Activated effector memory CD4-positive, alpha-beta T cell treated with anti-CD3 and anti-CD28 coated beads, Interleukin-2, amount 50 U/mL, for 16 hours (primary cell): ENCODE results near the gene SYCE1L.
"Not testable (repeated sequence)": the region's sequence is repeated elsewhere in the genome, so short reads cannot be mapped to it uniquely, and the experiment has no call there.

Experiments used
- DNase-seq: peaks from one replicate; pipeline ENCODE4 v3.0.0-alpha.2; 2020

The SYCE1L gene

GRCh38 chr16:77199211-77199610 lies at the start of gene SYCE1L:
SYCE1L (plus strand) TSS chr16:77199408; CDS start chr16:77199452, 44 bp downstream.
- no peak for DNase-seq

GRCh38 chr16:77157346-77158058 lies 41.7 kb upstream of the SYCE1L start:
- no peak for DNase-seq

- no peak for DNase-seq
Observed at GRCh38 chr16:77158293-77158692, 40.9 kb upstream of the SYCE1L start.

- DNase-seq = no peak
Observed at GRCh38 chr16:77165006-77165405, 34.2 kb upstream of the SYCE1L start.

- DNase-seq = not testable (repeated sequence)
Observed at GRCh38 chr16:77165536-77166236, 33.5 kb upstream of the SYCE1L start.

GRCh38 chr16:77166726-77167125 lies 32.5 kb upstream of the SYCE1L start:
- DNase-seq = no peak

- DNase-seq = no peak
Observed at GRCh38 chr16:77168901-77169300, 30.3 kb upstream of the SYCE1L start.

- DNase-seq = peak; percentile 74
Observed at GRCh38 chr16:77169650-77170236, 29.5 kb upstream of the SYCE1L start.

- no peak for DNase-seq
Observed at GRCh38 chr16:77170805-77171204, 28.4 kb upstream of the SYCE1L start.

GRCh38 chr16:77171745-77172635 lies 27.2 kb upstream of the SYCE1L start:
- DNase-seq = no peak

- no peak for DNase-seq
Observed at GRCh38 chr16:77172951-77173350, 26.3 kb upstream of the SYCE1L start.

- no peak for DNase-seq
Observed at GRCh38 chr16:77183137-77183536, 16.1 kb upstream of the SYCE1L start.

- not testable (repeated sequence) for DNase-seq
Observed at GRCh38 chr16:77186298-77186697, 12.9 kb upstream of the SYCE1L start.

GRCh38 chr16:77190190-77190477 lies 9.1 kb upstream of the SYCE1L start:
- DNase-seq = no peak

- peak; percentile 98 for DNase-seq
Observed at GRCh38 chr16:77190478-77191258, 8.5 kb upstream of the SYCE1L start, which contains the start of gene MON1B. MON1B (plus strand) TSS chr16:77191190; CDS start chr16:77191486, 296 bp downstream.

GRCh38 chr16:77191259-77191969 lies 7.8 kb upstream of the SYCE1L start:
- DNase-seq = peak; percentile 79

GRCh38 chr16:77193377-77193776 lies 5.8 kb upstream of the SYCE1L start:
- DNase-seq = no peak

- no peak for DNase-seq
Observed at GRCh38 chr16:77194295-77195231, 4.6 kb upstream of the SYCE1L start.

- DNase-seq = no peak
Observed at GRCh38 chr16:77195411-77195810, 3.8 kb upstream of the SYCE1L start.

GRCh38 chr16:77197747-77198146 lies 1.5 kb upstream of the SYCE1L start:
- DNase-seq = no peak
